Fibroblast of pulmonary artery (primary cell): ENCODE measurements around the gene AKAP13.
"Not testable (repeated sequence)": the region's sequence is repeated elsewhere in the genome, so short reads cannot be mapped to it uniquely, and the experiment has no call there.

Experiments
- DNase-seq: peaks from one replicate; pipeline ENCODE4 v3.0.0-alpha.2; 2010; ENCODE audit warnings: low read depth
- H3K4me3 ChIP-seq: replicated peaks from 2 replicates; pipeline ENCODE4 v1.5.1; 2011; ENCODE audit warnings: low read depth, mild to moderate bottlenecking, control low read depth, low read length, moderate library complexity
- TF ChIP-seq, protein P1 (sequence below): IDR thresholded peaks from 2 replicates; pipeline ENCODE4 v1.5.1; 2011; ENCODE audit warnings: mild to moderate bottlenecking, control low read depth, low read length, inconsistent platforms; ENCODE audit errors: missing control alignments

AKAP13 gene

DNA sequence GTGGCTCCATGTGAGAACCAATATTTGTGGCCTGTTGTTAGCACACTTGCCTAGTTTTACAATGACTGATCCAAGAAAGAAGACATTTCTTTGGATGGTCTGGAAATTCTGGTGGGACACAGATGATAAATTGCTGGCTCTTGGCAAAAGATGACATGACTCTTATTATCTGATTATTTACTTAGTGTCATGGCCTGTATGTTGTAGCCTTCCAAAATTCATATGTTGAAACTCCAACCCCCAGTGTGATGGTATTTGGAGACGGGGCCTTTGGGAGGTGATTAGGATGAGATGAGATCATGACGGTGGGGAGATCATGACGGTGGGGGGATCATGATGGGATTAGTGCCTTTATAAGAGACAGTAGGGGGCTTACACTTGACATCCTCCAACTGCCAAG, 30.0 kb upstream of the AKAP13 start:
- DNase-seq, result no peak
- no peak overlapping the region for H3K4me3 ChIP-seq
- TF ChIP-seq, protein P1, sequence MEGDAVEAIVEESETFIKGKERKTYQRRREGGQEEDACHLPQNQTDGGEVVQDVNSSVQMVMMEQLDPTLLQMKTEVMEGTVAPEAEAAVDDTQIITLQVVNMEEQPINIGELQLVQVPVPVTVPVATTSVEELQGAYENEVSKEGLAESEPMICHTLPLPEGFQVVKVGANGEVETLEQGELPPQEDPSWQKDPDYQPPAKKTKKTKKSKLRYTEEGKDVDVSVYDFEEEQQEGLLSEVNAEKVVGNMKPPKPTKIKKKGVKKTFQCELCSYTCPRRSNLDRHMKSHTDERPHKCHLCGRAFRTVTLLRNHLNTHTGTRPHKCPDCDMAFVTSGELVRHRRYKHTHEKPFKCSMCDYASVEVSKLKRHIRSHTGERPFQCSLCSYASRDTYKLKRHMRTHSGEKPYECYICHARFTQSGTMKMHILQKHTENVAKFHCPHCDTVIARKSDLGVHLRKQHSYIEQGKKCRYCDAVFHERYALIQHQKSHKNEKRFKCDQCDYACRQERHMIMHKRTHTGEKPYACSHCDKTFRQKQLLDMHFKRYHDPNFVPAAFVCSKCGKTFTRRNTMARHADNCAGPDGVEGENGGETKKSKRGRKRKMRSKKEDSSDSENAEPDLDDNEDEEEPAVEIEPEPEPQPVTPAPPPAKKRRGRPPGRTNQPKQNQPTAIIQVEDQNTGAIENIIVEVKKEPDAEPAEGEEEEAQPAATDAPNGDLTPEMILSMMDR, result no peak

DNA sequence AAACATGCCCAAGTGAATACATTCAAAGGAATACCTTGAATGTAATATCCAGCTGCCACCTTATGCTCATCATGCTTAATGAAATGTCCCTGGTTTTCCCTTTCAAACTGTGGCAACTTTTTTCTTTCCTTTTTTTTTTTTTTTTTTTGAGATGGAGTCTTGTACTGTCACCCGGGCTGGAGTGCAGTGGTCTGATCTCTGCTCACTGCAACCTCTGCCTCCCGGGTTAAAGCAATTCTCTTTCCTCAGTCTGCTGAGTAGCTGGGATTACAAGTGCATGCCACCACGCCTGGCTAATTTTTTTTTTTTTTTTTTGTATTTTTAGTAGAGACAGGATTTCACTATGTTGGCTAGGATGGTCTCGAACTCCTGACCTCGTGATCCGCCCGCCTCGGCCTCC, 28.9 kb upstream of the AKAP13 start:
- not testable (repeated sequence) for H3K4me3 ChIP-seq, DNase-seq

DNA sequence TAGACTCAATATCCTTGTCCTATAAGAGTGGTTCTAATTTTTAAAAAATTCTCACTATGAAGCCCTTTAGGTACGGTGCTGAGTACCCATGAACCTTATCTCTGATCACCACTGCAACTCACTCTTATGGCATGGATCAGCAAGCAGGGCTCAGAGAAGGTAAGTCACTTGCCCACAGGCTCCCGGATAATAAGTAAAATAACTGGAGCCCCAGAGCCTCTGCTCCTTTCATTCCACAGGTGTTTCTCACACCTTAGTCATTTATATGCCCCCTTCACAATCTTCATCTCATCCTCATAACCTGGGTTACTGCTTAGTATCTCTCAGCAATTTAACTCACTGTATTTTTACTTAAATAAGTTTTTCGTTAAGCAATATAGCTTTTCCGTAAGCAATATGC, 28.4 kb upstream of the AKAP13 start:
- no peak for DNase-seq
- TF ChIP-seq, protein P1, result no peak
- H3K4me3 ChIP-seq, result no peak overlapping the region

DNA sequence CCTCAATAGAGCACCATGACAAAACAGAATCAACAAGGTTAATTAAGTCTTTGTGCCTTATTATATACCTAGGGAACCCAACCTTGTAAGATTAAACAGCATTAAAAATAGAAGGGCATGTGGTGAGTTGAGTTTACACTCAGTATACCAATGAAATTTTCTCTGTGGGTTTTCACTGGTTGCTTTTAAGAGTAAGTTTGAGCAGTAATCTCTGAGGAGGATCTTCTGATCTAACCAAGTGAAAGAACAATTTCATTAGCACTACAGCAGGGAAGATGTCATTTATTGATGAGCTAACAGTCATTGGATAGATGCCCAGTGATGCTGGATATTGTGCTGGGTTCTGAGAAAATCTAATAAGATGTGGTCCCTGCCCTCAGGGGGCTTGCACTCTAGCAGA, 26.9 kb upstream of the AKAP13 start:
- no peak overlapping the region for H3K4me3 ChIP-seq
- TF ChIP-seq, protein P1, result no peak
- DNase-seq, result no peak

DNA sequence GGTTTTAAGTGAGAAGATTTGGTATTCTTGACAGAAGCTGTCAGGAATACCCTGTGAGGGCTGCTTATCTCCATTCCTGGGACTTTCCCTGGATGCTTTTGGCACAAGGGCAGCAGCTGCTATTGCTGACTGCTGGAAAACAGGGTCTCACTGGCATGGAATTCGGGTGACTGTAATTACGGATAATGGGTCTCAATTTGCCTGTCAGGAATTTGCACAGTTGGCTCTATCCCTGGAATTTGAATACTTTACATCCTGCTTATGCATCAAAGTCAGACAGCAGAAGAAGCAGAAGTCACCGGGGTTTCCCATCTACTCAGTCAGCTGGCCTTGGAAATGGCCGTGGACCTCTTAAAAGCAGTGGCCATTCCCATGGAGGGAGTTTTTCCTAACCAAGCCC, 25.9 kb upstream of the AKAP13 start:
- TF ChIP-seq, protein P1, result no peak
- H3K4me3 ChIP-seq, result no peak overlapping the region
- DNase-seq, result peak; percentile 56

DNA sequence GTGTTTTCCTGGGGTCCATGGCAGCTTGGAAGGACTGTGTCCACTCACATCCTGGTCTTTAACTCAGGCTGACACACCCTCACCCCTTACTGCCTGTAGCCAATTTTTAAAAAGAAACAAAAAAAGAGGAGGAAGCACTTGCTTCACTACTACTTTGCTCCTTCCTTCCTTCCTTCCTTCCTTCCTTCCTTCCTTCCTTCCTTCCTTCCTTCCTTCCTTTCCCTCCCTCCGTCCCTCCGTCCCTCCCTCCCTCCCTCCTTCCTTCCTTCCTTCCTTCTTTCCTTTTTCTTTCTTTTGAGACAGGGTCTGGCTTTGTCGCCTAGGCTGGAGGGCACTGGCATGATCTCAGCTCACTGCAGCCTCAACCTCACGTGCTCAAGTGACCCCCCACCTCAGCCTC, 25.5 kb upstream of the AKAP13 start:
- no peak overlapping the region for H3K4me3 ChIP-seq
- no peak for DNase-seq
- TF ChIP-seq, protein P1, result no peak

DNA sequence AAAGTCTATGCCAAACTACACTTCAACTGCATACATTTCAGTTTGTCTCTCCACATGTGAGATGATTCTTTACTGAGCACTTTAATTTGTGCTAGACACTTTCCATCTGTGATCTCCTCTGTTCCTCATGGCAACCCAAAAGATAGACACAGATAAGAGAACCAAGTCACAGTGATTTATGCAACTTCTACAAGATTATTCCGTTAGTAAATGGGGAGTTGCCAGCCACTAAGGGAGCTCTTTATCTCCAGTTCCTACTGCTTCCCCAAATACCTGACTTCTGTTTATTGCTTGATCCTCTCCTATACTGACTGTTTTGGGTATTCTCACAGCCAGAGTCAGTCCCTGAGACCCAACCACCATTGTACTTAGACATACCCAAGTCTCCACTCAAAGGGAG, 24.1 kb upstream of the AKAP13 start:
- no peak overlapping the region for H3K4me3 ChIP-seq
- TF ChIP-seq, protein P1, result no peak
- no peak for DNase-seq

DNA sequence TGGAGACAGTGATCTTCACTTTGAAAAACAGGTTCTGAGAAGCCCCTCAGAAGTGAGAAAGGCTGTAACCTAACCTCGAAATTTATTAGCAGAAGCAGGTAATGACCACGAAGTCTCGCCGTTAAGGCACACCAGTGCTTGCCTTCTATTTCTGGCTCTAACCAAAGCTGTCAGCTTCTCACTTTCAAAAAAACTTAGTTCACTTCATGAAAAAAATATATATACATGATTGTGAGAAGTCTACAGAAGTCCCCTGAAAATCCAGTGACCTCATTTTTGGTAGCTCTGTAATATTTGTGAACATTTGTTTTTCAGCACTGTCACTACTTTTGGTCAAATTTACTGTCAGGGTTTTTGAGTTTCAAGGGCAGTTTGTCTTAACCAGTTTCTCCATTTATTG, 19.1 kb upstream of the AKAP13 start:
- H3K4me3 ChIP-seq, result no peak overlapping the region
- no peak for DNase-seq
- TF ChIP-seq, protein P1, result no peak
